Transverse colon (tissue), 3 donors: Measurements from ENCODE around the gene CHCHD6.

Experiments
- EP300 ChIP-seq: sonication (generic); formaldehyde crosslinking; IDR thresholded peaks from one replicate; pipeline ENCODE4 v1.6.1; 2017; ENCODE audit warnings: antibody characterized with exemption, low read depth
- TF ChIP-seq, protein P1 (sequence below), 5 experiments: fragments of 200-600 bp in 3 of 5; fragments of 450-650 bp in 2 of 5; sonication (generic) in 3 of 5; IDR thresholded peaks; 1 replicate in 2 of 5; 2 replicates in 3 of 5; pipeline ENCODE4 v1.5.1; 2016 to 2017; ENCODE audit warnings: antibody characterized with exemption in 5 of 5, inconsistent platforms in 3 of 5, mild to moderate bottlenecking in 2 of 5, moderate library complexity in 1 of 5

GRCh38 chr3:126799099-126799498, 95.1 kb downstream of the CHCHD6 start:
- TF ChIP-seq, protein P1, sequence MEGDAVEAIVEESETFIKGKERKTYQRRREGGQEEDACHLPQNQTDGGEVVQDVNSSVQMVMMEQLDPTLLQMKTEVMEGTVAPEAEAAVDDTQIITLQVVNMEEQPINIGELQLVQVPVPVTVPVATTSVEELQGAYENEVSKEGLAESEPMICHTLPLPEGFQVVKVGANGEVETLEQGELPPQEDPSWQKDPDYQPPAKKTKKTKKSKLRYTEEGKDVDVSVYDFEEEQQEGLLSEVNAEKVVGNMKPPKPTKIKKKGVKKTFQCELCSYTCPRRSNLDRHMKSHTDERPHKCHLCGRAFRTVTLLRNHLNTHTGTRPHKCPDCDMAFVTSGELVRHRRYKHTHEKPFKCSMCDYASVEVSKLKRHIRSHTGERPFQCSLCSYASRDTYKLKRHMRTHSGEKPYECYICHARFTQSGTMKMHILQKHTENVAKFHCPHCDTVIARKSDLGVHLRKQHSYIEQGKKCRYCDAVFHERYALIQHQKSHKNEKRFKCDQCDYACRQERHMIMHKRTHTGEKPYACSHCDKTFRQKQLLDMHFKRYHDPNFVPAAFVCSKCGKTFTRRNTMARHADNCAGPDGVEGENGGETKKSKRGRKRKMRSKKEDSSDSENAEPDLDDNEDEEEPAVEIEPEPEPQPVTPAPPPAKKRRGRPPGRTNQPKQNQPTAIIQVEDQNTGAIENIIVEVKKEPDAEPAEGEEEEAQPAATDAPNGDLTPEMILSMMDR (IDR thresholded peaks at IDR 0.05): no peak
- no peak for TF ChIP-seq EP300
